HEK293 (cell line): ENCODE results near the gene OTUB2.

Source experiments
- IKZF3 ChIP-seq: fragments of 450-650 bp; IDR thresholded peaks from 2 replicates; pipeline ENCODE4 v1.5.0; 2018; ENCODE audit warnings: missing biosample characterization, mild to moderate bottlenecking, missing genetic modification characterization, moderate library complexity
- KLF10 ChIP-seq: fragments of 450-650 bp; IDR thresholded peaks from 2 replicates; pipeline ENCODE4 v1.5.1; 2018; ENCODE audit warnings: missing biosample characterization, mild to moderate bottlenecking, missing genetic modification characterization
- SCRT2 ChIP-seq: fragments of 450-650 bp; formaldehyde crosslinking; IDR thresholded peaks from 2 replicates; pipeline ENCODE4 v1.5.1; 2016; ENCODE audit warnings: missing biosample characterization, missing genetic modification characterization
- SP3 ChIP-seq: fragments of 450-650 bp; formaldehyde crosslinking; IDR thresholded peaks from 2 replicates; pipeline ENCODE4 v1.5.1; 2016; ENCODE audit warnings: missing biosample characterization, missing genetic modification characterization
- ZBTB17 ChIP-seq: fragments of 450-650 bp; formaldehyde crosslinking; IDR thresholded peaks from 2 replicates; pipeline ENCODE4 v1.5.1; 2016; ENCODE audit warnings: missing biosample characterization, missing genetic modification characterization
- ZBTB49 ChIP-seq: fragments of 450-650 bp; formaldehyde crosslinking; IDR thresholded peaks from 2 replicates; pipeline ENCODE4 v1.5.1; 2016; ENCODE audit warnings: missing biosample characterization, missing genetic modification characterization, low read depth
- ZNF138 ChIP-seq: fragments of 450-650 bp; formaldehyde crosslinking; IDR thresholded peaks from 2 replicates; pipeline ENCODE4 v1.5.1; 2016; ENCODE audit warnings: missing biosample characterization, missing genetic modification characterization, borderline replicate concordance
- ZNF148 ChIP-seq: fragments of 450-650 bp; formaldehyde crosslinking; IDR thresholded peaks from 2 replicates; pipeline ENCODE4 v1.5.0; 2017; ENCODE audit warnings: missing biosample characterization, missing genetic modification characterization, borderline replicate concordance
- ZNF426 ChIP-seq: fragments of 450-650 bp; formaldehyde crosslinking; IDR thresholded peaks from 2 replicates; pipeline ENCODE4 v1.5.1; 2017; ENCODE audit warnings: missing biosample characterization, missing genetic modification characterization, mild to moderate bottlenecking, inconsistent platforms, moderate library complexity
- ZNF677 ChIP-seq: fragments of 450-650 bp; IDR thresholded peaks from 2 replicates; pipeline ENCODE4 v1.5.0; 2018; ENCODE audit warnings: missing biosample characterization, mild to moderate bottlenecking, missing genetic modification characterization, moderate library complexity
- TF ChIP-seq, protein P1 (sequence below): fragments of 450-650 bp; formaldehyde crosslinking; IDR thresholded peaks from 2 replicates; pipeline ENCODE4 v1.5.1; 2016; ENCODE audit warnings: missing biosample characterization, missing genetic modification characterization

- TF ChIP-seq, protein P1, sequence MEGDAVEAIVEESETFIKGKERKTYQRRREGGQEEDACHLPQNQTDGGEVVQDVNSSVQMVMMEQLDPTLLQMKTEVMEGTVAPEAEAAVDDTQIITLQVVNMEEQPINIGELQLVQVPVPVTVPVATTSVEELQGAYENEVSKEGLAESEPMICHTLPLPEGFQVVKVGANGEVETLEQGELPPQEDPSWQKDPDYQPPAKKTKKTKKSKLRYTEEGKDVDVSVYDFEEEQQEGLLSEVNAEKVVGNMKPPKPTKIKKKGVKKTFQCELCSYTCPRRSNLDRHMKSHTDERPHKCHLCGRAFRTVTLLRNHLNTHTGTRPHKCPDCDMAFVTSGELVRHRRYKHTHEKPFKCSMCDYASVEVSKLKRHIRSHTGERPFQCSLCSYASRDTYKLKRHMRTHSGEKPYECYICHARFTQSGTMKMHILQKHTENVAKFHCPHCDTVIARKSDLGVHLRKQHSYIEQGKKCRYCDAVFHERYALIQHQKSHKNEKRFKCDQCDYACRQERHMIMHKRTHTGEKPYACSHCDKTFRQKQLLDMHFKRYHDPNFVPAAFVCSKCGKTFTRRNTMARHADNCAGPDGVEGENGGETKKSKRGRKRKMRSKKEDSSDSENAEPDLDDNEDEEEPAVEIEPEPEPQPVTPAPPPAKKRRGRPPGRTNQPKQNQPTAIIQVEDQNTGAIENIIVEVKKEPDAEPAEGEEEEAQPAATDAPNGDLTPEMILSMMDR (tag by site-specific recombination): no peak
- TF ChIP-seq ZBTB49 (tag by site-specific recombination) (no peak), ZNF148 (no peak), SCRT2 (tag by site-specific recombination) (no peak), ZNF138 (no peak), ZNF426 (tag by site-specific recombination) (no peak), KLF10 (tag by site-specific recombination) (no peak), ZNF677 (tag by site-specific recombination) (no peak), ZBTB17 (tag by site-specific recombination) (no peak), SP3 (tag by site-specific recombination) (no peak), IKZF3 (tag by site-specific recombination) (no peak)
Observed at GRCh38 chr14:94049625-94050023, 23.5 kb downstream of the OTUB2 start.
